ENCODE data around the gene ZNF521.

Gene ZNF521

DNA sequence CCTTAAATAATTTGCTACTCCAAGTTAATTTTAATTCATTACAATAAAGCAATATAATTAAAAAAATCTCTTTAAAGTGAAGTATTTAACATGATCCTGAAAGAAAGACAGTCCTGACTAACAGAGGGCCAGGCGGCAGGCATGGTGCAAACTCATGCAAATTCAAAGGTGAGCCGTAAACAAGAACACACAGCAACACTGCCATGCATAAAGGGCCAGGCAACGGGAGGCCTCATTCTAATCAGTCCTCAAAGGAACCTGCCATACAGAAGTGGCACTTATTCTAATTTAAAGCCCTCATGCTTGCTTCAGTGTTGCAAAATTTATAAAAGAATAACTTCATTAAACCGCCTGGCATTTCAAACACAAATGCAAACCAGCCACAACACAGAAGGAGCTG is 277.0 kb downstream of the ZNF521 start:
- Histone ChIP-seq H3K27me3 (ENCODE audit: control insufficient read depth in 2 of 2, insufficient read depth in 2 of 2, low read length in 2 of 2) (no peaks in the 10 kb centered on the region), H3K9me3 (ENCODE audit: control insufficient read depth in 2 of 2, low read length in 2 of 2) (no peaks in the 10 kb centered on the region), H3K4me1 (ENCODE audit: control insufficient read depth in 2 of 2, insufficient read depth in 2 of 2, low read length in 2 of 2) (no peaks in the 10 kb centered on the region), H3K9ac (ENCODE audit: low read depth in 1 of 2, low read length in 2 of 2) (no peak overlapping the region), H3K36me3 (ENCODE audit: control insufficient read depth in 2 of 2, insufficient read depth in 2 of 2, low read length in 2 of 2) (no peaks in the 10 kb centered on the region), H3K27ac (ENCODE audit: low read depth in 2 of 2, low read length in 2 of 2) (no peak overlapping the region), H3K4me3 (ENCODE audit: low read length in 2 of 2) (no peak overlapping the region)

DNA sequence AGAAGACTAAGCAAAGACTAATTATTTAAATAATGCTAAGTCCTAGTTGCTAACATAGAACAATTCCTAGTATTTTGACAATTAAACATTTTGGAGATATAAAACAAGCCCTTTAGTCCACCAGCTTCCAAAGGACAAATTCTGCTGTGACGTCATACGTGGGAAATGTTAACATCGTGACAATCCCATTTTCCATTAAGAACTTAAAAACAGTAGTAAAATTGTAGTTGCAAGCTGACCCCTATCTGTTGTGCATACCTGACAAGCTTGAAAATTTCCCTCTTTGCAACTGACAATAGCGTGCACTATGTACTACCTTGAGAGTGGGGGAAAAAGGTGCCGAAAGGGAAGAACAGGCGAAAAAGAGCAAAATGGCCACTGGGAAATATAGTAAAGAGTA is 279.8 kb downstream of the ZNF521 start:
- Histone ChIP-seq H3K27me3 (ENCODE audit: control insufficient read depth in 2 of 2, insufficient read depth in 2 of 2, low read length in 2 of 2) (no peaks in the 10 kb centered on the region), H3K4me3 (ENCODE audit: low read length in 2 of 2) (no peak overlapping the region), H3K36me3 (ENCODE audit: control insufficient read depth in 2 of 2, insufficient read depth in 2 of 2, low read length in 2 of 2) (no peaks in the 10 kb centered on the region), H3K9me3 (ENCODE audit: control insufficient read depth in 2 of 2, low read length in 2 of 2) (no peaks in the 10 kb centered on the region), H3K4me1 (ENCODE audit: control insufficient read depth in 2 of 2, insufficient read depth in 2 of 2, low read length in 2 of 2) (no peaks in the 10 kb centered on the region), H3K27ac (ENCODE audit: low read depth in 2 of 2, low read length in 2 of 2) (no peak overlapping the region), H3K9ac (ENCODE audit: low read depth in 1 of 2, low read length in 2 of 2) (no peak overlapping the region)

GRCh38 chr18:25067275-25068025 is 284.5 kb downstream of the ZNF521 start:
- Histone ChIP-seq H3K27me3 (ENCODE audit: control insufficient read depth in 2 of 2, insufficient read depth in 2 of 2, low read length in 2 of 2) (no peaks in the 10 kb centered on the region), H3K9me3 (ENCODE audit: control insufficient read depth in 2 of 2, low read length in 2 of 2) (no peaks in the 10 kb centered on the region), H3K9ac (ENCODE audit: low read depth in 1 of 2, low read length in 2 of 2) (no peak overlapping the region), H3K4me1 (ENCODE audit: control insufficient read depth in 2 of 2, insufficient read depth in 2 of 2, low read length in 2 of 2) (no peaks in the 10 kb centered on the region), H3K36me3 (ENCODE audit: control insufficient read depth in 2 of 2, insufficient read depth in 2 of 2, low read length in 2 of 2) (no peaks in the 10 kb centered on the region), H3K27ac (ENCODE audit: low read depth in 2 of 2, low read length in 2 of 2) (no peak overlapping the region), H3K4me3 (ENCODE audit: low read length in 2 of 2) (no peak overlapping the region)

DNA sequence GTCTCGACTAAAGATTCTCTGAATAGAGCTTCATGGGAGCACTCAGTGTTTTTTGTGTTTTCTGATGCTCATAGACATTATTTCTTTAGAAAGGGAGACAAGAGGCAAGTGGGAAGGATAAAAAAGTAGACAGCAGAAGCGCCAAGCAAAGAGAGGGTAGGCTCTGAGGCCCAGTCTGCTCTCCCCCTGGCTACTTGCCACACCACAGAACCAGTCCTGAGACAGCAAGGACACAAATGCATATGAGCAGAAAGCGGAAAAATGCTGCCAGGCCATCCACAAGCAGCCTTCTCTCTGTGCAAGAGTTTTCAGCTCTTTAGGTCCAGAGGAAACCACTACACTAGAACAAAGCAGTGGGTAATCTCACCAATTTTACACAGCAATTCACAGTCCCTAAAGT is 285.4 kb downstream of the ZNF521 start:
- Histone ChIP-seq H3K9me3 (ENCODE audit: control insufficient read depth in 2 of 2, low read length in 2 of 2) (no peaks in the 10 kb centered on the region), H3K27ac (ENCODE audit: low read depth in 2 of 2, low read length in 2 of 2) (no peak overlapping the region), H3K4me1 (ENCODE audit: control insufficient read depth in 2 of 2, insufficient read depth in 2 of 2, low read length in 2 of 2) (no peaks in the 10 kb centered on the region), H3K9ac (ENCODE audit: low read depth in 1 of 2, low read length in 2 of 2) (no peak overlapping the region), H3K36me3 (ENCODE audit: control insufficient read depth in 2 of 2, insufficient read depth in 2 of 2, low read length in 2 of 2) (no peaks in the 10 kb centered on the region), H3K27me3 (ENCODE audit: control insufficient read depth in 2 of 2, insufficient read depth in 2 of 2, low read length in 2 of 2) (no peaks in the 10 kb centered on the region), H3K4me3 (ENCODE audit: low read length in 2 of 2) (no peak overlapping the region)

DNA sequence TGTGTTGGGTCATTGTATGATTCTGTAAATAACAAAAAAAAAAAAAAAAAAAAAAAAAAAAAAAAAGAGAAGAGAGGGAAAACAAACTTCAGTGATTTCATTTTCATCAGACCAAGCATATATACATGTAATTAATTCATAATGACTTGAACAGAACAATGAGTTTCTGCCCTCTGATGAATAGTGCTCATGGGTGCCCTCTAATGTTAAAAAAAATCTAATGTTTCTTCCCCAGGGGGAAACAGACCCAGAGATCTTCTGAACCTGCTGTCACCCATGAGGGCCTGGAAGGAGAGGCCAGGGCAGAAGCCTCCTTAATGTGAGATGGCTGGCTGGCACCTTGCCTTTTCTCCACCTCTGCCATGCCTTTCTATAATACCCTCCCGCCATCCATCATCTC is 289.2 kb downstream of the ZNF521 start:
- Histone ChIP-seq H3K27me3 (ENCODE audit: control insufficient read depth in 2 of 2, insufficient read depth in 2 of 2, low read length in 2 of 2) (no peaks in the 10 kb centered on the region), H3K27ac (ENCODE audit: low read depth in 2 of 2, low read length in 2 of 2) (no peak overlapping the region), H3K9ac (ENCODE audit: low read depth in 1 of 2, low read length in 2 of 2) (no peak overlapping the region), H3K36me3 (ENCODE audit: control insufficient read depth in 2 of 2, insufficient read depth in 2 of 2, low read length in 2 of 2) (no peaks in the 10 kb centered on the region), H3K4me1 (ENCODE audit: control insufficient read depth in 2 of 2, insufficient read depth in 2 of 2, low read length in 2 of 2) (no peaks in the 10 kb centered on the region), H3K9me3 (ENCODE audit: control insufficient read depth in 2 of 2, low read length in 2 of 2) (no peaks in the 10 kb centered on the region), H3K4me3 (ENCODE audit: low read length in 2 of 2) (no peak overlapping the region)

DNA sequence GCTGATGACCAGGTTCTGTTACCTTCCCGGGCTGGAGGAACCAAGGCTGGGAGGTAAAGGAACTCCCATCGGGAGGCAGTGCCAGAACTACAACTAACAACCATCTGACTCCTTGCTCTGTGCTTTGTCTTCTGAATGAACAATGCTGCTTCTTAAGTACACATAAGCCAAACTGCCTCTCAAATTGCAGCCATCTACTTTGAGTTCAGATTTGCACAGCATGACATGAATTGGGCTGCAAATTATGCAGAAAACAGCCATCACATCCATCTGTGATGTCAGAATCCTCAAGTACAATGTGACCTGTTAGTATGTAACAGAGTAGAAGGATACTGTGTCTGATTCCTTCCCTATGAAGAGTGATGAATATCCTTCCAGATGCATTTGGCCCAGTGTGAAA is 290.6 kb downstream of the ZNF521 start:
- H3K9me3 ChIP-seq (ENCODE audit: control insufficient read depth in 2 of 2, low read length in 2 of 2) = no peaks in the 10 kb centered on the region
- H3K4me1 ChIP-seq (ENCODE audit: control insufficient read depth in 2 of 2, insufficient read depth in 2 of 2, low read length in 2 of 2) = no peaks in the 10 kb centered on the region
- no peaks in the 10 kb centered on the region for H3K27me3 ChIP-seq (ENCODE audit: control insufficient read depth in 2 of 2, insufficient read depth in 2 of 2, low read length in 2 of 2)
- no peak overlapping the region for H3K27ac ChIP-seq (ENCODE audit: low read depth in 2 of 2, low read length in 2 of 2)
- no peak overlapping the region for H3K9ac ChIP-seq (ENCODE audit: low read depth in 1 of 2, low read length in 2 of 2)
- no peaks in the 10 kb centered on the region for H3K36me3 ChIP-seq (ENCODE audit: control insufficient read depth in 2 of 2, insufficient read depth in 2 of 2, low read length in 2 of 2)
- no peak overlapping the region for H3K4me3 ChIP-seq (ENCODE audit: low read length in 2 of 2)

DNA sequence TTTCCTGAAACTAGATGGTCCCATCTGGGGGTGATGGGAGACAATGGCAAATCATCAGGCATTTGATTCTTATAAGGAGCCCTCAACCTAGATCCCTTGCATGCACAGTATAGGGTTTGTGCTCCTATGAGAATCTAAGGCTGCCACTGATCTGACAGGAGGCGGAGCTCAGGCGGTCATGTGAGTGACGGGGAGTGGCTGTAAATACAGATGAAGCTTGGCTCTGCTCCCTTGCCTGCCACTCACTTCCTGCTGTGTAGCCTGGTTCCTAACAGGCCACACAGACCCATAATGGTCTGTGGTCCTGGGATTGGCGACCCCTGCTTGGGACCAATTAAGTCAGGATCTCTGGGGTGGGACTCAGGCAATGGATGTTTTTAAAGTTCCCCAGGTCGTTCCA is 293.4 kb downstream of the ZNF521 start:
- Histone ChIP-seq H3K36me3 (ENCODE audit: control insufficient read depth in 2 of 2, insufficient read depth in 2 of 2, low read length in 2 of 2) (no peaks in the 10 kb centered on the region), H3K27ac (ENCODE audit: low read depth in 2 of 2, low read length in 2 of 2) (no peak overlapping the region), H3K4me1 (ENCODE audit: control insufficient read depth in 2 of 2, insufficient read depth in 2 of 2, low read length in 2 of 2) (no peaks in the 10 kb centered on the region), H3K9ac (ENCODE audit: low read depth in 1 of 2, low read length in 2 of 2) (no peak overlapping the region), H3K4me3 (ENCODE audit: low read length in 2 of 2) (no peak overlapping the region), H3K9me3 (ENCODE audit: control insufficient read depth in 2 of 2, low read length in 2 of 2) (no peaks in the 10 kb centered on the region), H3K27me3 (ENCODE audit: control insufficient read depth in 2 of 2, insufficient read depth in 2 of 2, low read length in 2 of 2) (no peaks in the 10 kb centered on the region)

DNA sequence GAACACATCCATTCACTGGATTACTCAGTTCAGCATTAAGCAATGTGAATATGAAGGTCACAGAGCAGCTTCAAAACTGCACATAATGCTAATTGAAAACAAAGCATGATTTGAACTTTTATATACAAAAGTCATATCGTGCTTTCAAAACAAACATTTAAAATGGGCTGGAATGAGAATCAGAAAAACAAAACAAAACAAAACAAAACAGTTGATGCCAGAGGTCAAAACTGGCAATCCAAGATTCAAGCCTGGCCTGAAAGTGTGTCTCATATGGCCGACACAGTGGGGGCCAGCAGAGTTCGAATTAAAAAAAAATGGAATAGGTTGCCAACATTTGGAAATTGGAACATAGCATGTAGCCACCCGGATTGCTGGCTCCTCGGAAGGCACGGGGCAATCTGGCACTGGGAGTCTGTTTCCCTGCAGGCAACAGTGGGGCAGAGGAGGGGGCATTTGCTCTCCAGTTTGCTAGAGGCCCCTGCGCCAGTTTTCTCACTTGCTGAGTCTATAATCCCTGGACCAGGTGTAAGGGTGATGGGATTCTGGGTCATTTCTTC is 294.4 kb downstream of the ZNF521 start:
- H3K36me3 ChIP-seq (ENCODE audit: control insufficient read depth in 2 of 2, insufficient read depth in 2 of 2, low read length in 2 of 2) = no peaks in the 10 kb centered on the region
- no peaks in the 10 kb centered on the region for H3K27me3 ChIP-seq (ENCODE audit: control insufficient read depth in 2 of 2, insufficient read depth in 2 of 2, low read length in 2 of 2)
- H3K27ac ChIP-seq (ENCODE audit: low read depth in 2 of 2, low read length in 2 of 2) = no peak overlapping the region
- no peak overlapping the region for H3K9ac ChIP-seq (ENCODE audit: low read depth in 1 of 2, low read length in 2 of 2)
- H3K4me3 ChIP-seq (ENCODE audit: low read length in 2 of 2) = no peak overlapping the region
- H3K9me3 ChIP-seq (ENCODE audit: control insufficient read depth in 2 of 2, low read length in 2 of 2) = no peaks in the 10 kb centered on the region
- no peaks in the 10 kb centered on the region for H3K4me1 ChIP-seq (ENCODE audit: control insufficient read depth in 2 of 2, insufficient read depth in 2 of 2, low read length in 2 of 2)

DNA sequence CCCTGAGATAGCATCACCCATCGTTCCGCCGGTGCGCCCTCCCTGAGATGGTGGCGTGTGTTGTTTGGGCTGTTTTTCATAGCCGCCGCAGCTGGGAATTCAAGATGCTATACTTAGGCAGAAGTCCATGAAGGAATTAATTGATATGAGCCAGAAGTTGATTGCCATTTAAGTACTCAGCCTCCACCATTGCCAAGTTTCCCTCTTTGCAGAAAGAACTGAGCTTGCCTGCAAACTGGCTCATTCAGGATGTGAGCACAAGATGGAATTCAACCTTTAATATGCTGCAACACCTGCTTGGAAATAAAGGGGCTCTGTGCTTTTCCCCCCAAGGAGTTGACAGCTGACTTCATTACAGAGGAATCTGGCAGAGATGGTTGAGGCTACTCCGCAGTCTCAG is 295.5 kb downstream of the ZNF521 start:
- Histone ChIP-seq H3K27me3 (ENCODE audit: control insufficient read depth in 2 of 2, insufficient read depth in 2 of 2, low read length in 2 of 2) (no peaks in the 10 kb centered on the region), H3K9me3 (ENCODE audit: control insufficient read depth in 2 of 2, low read length in 2 of 2) (no peaks in the 10 kb centered on the region), H3K4me1 (ENCODE audit: control insufficient read depth in 2 of 2, insufficient read depth in 2 of 2, low read length in 2 of 2) (no peaks in the 10 kb centered on the region), H3K9ac (ENCODE audit: low read depth in 1 of 2, low read length in 2 of 2) (no peak overlapping the region), H3K27ac (ENCODE audit: low read depth in 2 of 2, low read length in 2 of 2) (no peak overlapping the region), H3K4me3 (ENCODE audit: low read length in 2 of 2) (no peak overlapping the region), H3K36me3 (ENCODE audit: control insufficient read depth in 2 of 2, insufficient read depth in 2 of 2, low read length in 2 of 2) (no peaks in the 10 kb centered on the region)

DNA sequence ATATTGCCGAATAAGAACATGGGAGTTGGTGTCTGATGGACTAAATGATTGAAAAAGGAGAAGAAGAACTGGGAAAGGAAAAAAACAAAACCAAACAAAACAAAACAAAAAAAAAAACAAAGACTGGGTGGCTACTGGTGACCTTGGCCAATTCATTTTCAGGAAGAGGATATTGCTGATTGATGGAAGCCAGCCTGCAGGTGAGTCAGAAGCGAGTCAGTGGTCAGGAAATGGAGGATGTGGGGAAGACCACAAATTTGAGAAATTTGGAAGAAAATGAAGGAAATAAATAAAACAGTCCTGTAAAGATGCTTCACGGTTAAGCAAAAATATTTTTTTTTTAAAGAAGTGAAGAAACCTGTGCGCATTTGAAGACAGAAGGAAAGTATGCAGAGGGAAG is 296.9 kb downstream of the ZNF521 start:
- Histone ChIP-seq H3K4me1 (ENCODE audit: control insufficient read depth in 2 of 2, insufficient read depth in 2 of 2, low read length in 2 of 2) (no peaks in the 10 kb centered on the region), H3K27ac (ENCODE audit: low read depth in 2 of 2, low read length in 2 of 2) (no peak overlapping the region), H3K4me3 (ENCODE audit: low read length in 2 of 2) (no peak overlapping the region), H3K9me3 (ENCODE audit: control insufficient read depth in 2 of 2, low read length in 2 of 2) (no peaks in the 10 kb centered on the region), H3K36me3 (ENCODE audit: control insufficient read depth in 2 of 2, insufficient read depth in 2 of 2, low read length in 2 of 2) (no peaks in the 10 kb centered on the region), H3K9ac (ENCODE audit: low read depth in 1 of 2, low read length in 2 of 2) (no peak overlapping the region), H3K27me3 (ENCODE audit: control insufficient read depth in 2 of 2, insufficient read depth in 2 of 2, low read length in 2 of 2) (no peaks in the 10 kb centered on the region)

Data from mucosa of rectum (tissue), 2 donors.